Loucy (cell line): ENCODE data around the gene PCDHB7.
"Not testable (repeated sequence)": the region's sequence is repeated elsewhere in the genome, so short reads cannot be mapped to it uniquely, and the experiment has no call there.

ENCODE experiments used
- EZH2phosphoT487 ChIP-seq: fragments of 200-600 bp; IDR thresholded peaks from 2 replicates; pipeline ENCODE4 v1.6.1; 2018; ENCODE audit warnings: antibody characterized with exemption, mild to moderate bottlenecking, moderate library complexity, borderline replicate concordance
- TF ChIP-seq, protein P1 (sequence below): fragments of 200-600 bp; sonication (generic); conservative IDR thresholded peaks from 2 replicates; pipeline ENCODE4 v1.5.1; 2014; ENCODE audit warnings: mild to moderate bottlenecking, antibody characterized with exemption, low read length

GRCh38 chr5:141157356-141157755 is 15.1 kb upstream of the PCDHB7 start:
- TF ChIP-seq, protein P1, sequence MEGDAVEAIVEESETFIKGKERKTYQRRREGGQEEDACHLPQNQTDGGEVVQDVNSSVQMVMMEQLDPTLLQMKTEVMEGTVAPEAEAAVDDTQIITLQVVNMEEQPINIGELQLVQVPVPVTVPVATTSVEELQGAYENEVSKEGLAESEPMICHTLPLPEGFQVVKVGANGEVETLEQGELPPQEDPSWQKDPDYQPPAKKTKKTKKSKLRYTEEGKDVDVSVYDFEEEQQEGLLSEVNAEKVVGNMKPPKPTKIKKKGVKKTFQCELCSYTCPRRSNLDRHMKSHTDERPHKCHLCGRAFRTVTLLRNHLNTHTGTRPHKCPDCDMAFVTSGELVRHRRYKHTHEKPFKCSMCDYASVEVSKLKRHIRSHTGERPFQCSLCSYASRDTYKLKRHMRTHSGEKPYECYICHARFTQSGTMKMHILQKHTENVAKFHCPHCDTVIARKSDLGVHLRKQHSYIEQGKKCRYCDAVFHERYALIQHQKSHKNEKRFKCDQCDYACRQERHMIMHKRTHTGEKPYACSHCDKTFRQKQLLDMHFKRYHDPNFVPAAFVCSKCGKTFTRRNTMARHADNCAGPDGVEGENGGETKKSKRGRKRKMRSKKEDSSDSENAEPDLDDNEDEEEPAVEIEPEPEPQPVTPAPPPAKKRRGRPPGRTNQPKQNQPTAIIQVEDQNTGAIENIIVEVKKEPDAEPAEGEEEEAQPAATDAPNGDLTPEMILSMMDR: not testable (repeated sequence)
- TF ChIP-seq EZH2phosphoT487: not testable (repeated sequence)
